GM12878 (cell line): ENCODE results near the gene CXXC5. TPM values are rescaled to one million over a fixed set of nuclear protein-coding genes. Genes with fewer than 3 reads are reported as not detected.

ENCODE experiments used
- ATAC-seq: fragments of 200-7000 bp; cut with Tn5 transposase; 3 replicates; pipeline ENCODE4 v1.9.1; 2020; ENCODE audit warnings: mild to moderate bottlenecking, moderate library complexity
- BruUV-seq: library from RNA; stranded (reverse); fragments of 400-500 nt; replicated peaks from 2 replicates; lab custom pipeline; 2021; lab: Mats Ljungman, UMichigan
- CTCF ChIA-PET: fragments of 300-600 bp; sonication (Branson Sonifier 250); formaldehyde crosslinking; extraction: SDS; loops from one replicate; lab custom pipeline; 2021; ENCODE audit warnings: inconsistent platforms; lab: Yijun Ruan, JAX
- POLR2A ChIA-PET: fragments of 350-600 bp; formaldehyde crosslinking; extraction: SDS; loops from one replicate; lab custom pipeline; 2021; ENCODE audit warnings: inconsistent platforms; lab: Charles Lee
- RAD21 ChIA-PET: fragments of 300-600 bp; sonication (Branson Sonifier 250); formaldehyde crosslinking; loops from one replicate; lab custom pipeline; 2023; ENCODE audit warnings: antibody characterized with exemption; ENCODE audit not compliant: unreplicated experiment; lab: Charles Lee
- SMC1A ChIA-PET: fragments of 300-600 bp; sonication (Branson Sonifier 250); formaldehyde crosslinking; loops from one replicate; lab custom pipeline; 2023; ENCODE audit not compliant: unreplicated experiment, uncharacterized antibody; lab: Charles Lee
- DNase-seq: peaks from one replicate; pipeline ENCODE4 v3.0.0-alpha.2; 2011; ENCODE audit warnings: low read depth, low spot score
- FAIRE-seq: peaks from 3 replicates; lab custom pipeline; 2011; peaks lifted over from hg19 to GRCh38; lab: Jason Lieb, UNC
- H2AFZ ChIP-seq: 2 replicates; pipeline ENCODE4 v1.6.0; 2011; ENCODE audit warnings: low read depth, low read length, control low read depth; ENCODE audit not compliant: control insufficient read depth
- H3K27ac ChIP-seq: 2 replicates; pipeline ENCODE4 v1.5.1; 2011; ENCODE audit warnings: control low read depth; ENCODE audit not compliant: control insufficient read depth, insufficient read depth
- H3K27me3 ChIP-seq, 2 experiments: replicated peaks in 1 of 2; 2 replicates each; pipeline versions ENCODE4 v1.6.0 to v1.6.1; 2011; ENCODE audit warnings: low read length in 1 of 2; ENCODE audit not compliant: control insufficient read depth in 2 of 2, insufficient read depth in 2 of 2
- H3K36me3 ChIP-seq, 2 experiments: 2 replicates each; pipeline ENCODE4 v1.5.1; 2011; ENCODE audit warnings: low read length in 1 of 2; ENCODE audit not compliant: control insufficient read depth in 2 of 2, insufficient read depth in 2 of 2
- H3K4me1 ChIP-seq: 2 replicates; pipeline ENCODE4 v1.6.1; 2011; ENCODE audit warnings: mild to moderate bottlenecking, low read length, moderate library complexity, mixed read lengths; ENCODE audit not compliant: control insufficient read depth, insufficient read depth
- H3K4me2 ChIP-seq: 2 replicates; pipeline ENCODE4 v1.6.0; 2011; ENCODE audit warnings: control low read depth; ENCODE audit not compliant: control insufficient read depth, insufficient read depth
- H3K4me3 ChIP-seq: fragments of 200-600 bp; sonication (generic); 2 replicates; pipeline ENCODE4 v1.5.1; 2016
- H3K79me2 ChIP-seq: 2 replicates; pipeline ENCODE4 v1.6.0; 2011; ENCODE audit warnings: low read length; ENCODE audit not compliant: control insufficient read depth, insufficient read depth
- H3K9ac ChIP-seq: 2 replicates; pipeline ENCODE4 v1.8.0; 2011; ENCODE audit warnings: low read length, control low read depth, mixed read lengths; ENCODE audit not compliant: control insufficient read depth, insufficient read depth
- H3K9me3 ChIP-seq: replicated peaks from 3 replicates; pipeline ENCODE4 v1.5.1; 2011; ENCODE audit warnings: mild to moderate bottlenecking, low read length; ENCODE audit not compliant: control insufficient read depth, insufficient read depth
- H4K20me1 ChIP-seq: 2 replicates; pipeline ENCODE4 v1.6.0; 2011; ENCODE audit not compliant: control insufficient read depth, insufficient read depth
- BACH1 ChIP-seq: fragments of 450-650 bp; IDR thresholded peaks from 2 replicates; pipeline ENCODE4 v1.6.1; 2017; ENCODE audit warnings: mild to moderate bottlenecking, borderline replicate concordance
- BCL11A ChIP-seq: IDR thresholded peaks from 2 replicates; pipeline ENCODE4 v1.6.1; 2011; ENCODE audit warnings: low read depth, low read length
- CBFB ChIP-seq: IDR thresholded peaks from 2 replicates; pipeline ENCODE4 v1.6.1; 2016; ENCODE audit warnings: antibody characterized with exemption, low read depth
- E4F1 ChIP-seq: fragments of 450-650 bp; IDR thresholded peaks from 2 replicates; pipeline ENCODE4 v1.6.1; 2018; ENCODE audit warnings: borderline replicate concordance, mild to moderate bottlenecking; ENCODE audit not compliant: partially characterized antibody
- FOS ChIP-seq: IDR thresholded peaks from 3 replicates; pipeline ENCODE4 v1.6.1; 2011; ENCODE audit warnings: borderline replicate concordance; ENCODE audit not compliant: insufficient read length; ENCODE audit errors: extremely low read depth
- FOXK2 ChIP-seq: fragments of 450-650 bp; IDR thresholded peaks from 2 replicates; pipeline ENCODE4 v1.6.1; 2017; ENCODE audit warnings: mild to moderate bottlenecking, moderate library complexity
- HSF1 ChIP-seq: fragments of 150-350 bp; IDR thresholded peaks from 2 replicates; pipeline ENCODE4 v1.6.1; 2014; ENCODE audit warnings: mild to moderate bottlenecking, low read depth, low read length
- NBN ChIP-seq: fragments of 450-650 bp; IDR thresholded peaks from 2 replicates; pipeline ENCODE4 v1.6.1; 2016
- NFIC ChIP-seq: IDR thresholded peaks from 2 replicates; pipeline ENCODE4 v1.6.1; 2012; ENCODE audit warnings: low read depth, mild to moderate bottlenecking, inconsistent platforms, low read length, moderate library complexity
- RFX5 ChIP-seq: IDR thresholded peaks from 2 replicates; pipeline ENCODE4 v1.6.1; 2011; ENCODE audit warnings: low read depth, low read length, improper control_type of control experiment
- SIX5 ChIP-seq: IDR thresholded peaks from 2 replicates; pipeline ENCODE4 v1.6.1; 2011; ENCODE audit warnings: mild to moderate bottlenecking, low read depth, low read length, moderate library complexity; ENCODE audit not compliant: severe bottlenecking
- SMAD1 ChIP-seq: fragments of 450-650 bp; IDR thresholded peaks from 2 replicates; pipeline ENCODE4 v1.6.1; 2018; ENCODE audit warnings: mild to moderate bottlenecking, low read depth; ENCODE audit not compliant: partially characterized antibody
- SREBF1 ChIP-seq: IDR thresholded peaks from 2 replicates; pipeline ENCODE4 v1.6.1; 2012; ENCODE audit warnings: mild to moderate bottlenecking, low read length
- TBL1XR1 ChIP-seq: IDR thresholded peaks from 2 replicates; pipeline ENCODE4 v1.6.1; 2012; ENCODE audit warnings: low read depth, low read length, improper control_type of control experiment
- TCF7 ChIP-seq: IDR thresholded peaks from 2 replicates; pipeline ENCODE4 v1.6.1; 2014; ENCODE audit warnings: antibody characterized with exemption, borderline replicate concordance
- ZNF592 ChIP-seq: fragments of 450-650 bp; IDR thresholded peaks from 2 replicates; pipeline ENCODE4 v1.6.1; 2017; ENCODE audit warnings: mild to moderate bottlenecking, moderate library complexity
- ZNF622 ChIP-seq: fragments of 450-650 bp; IDR thresholded peaks from 2 replicates; pipeline ENCODE4 v1.6.1; 2017; ENCODE audit warnings: mild to moderate bottlenecking, inconsistent platforms
- WGBS: methylation state at CpG from one replicate; pipeline ENCODE4 v1.1.6; 2016; ENCODE audit warnings: low lambda C conversion rate; ENCODE audit not compliant: insufficient replicate concordance, insufficient coverage; ENCODE audit errors: missing lambda C conversion rate; 5-methylcytosine and 5-hydroxymethylcytosine counted together
- in situ Hi-C: fragments of 300-500 bp; cut with MboI; formaldehyde crosslinking; loops from 9 replicates; pipeline ENCODE4 v1.14.3; 2018; ENCODE audit warnings: mixed read lengths
- intact Hi-C: fragments of 100-400 bp; cut with micrococcal nuclease; formaldehyde crosslinking; loops from one replicate; pipeline ENCODE4 v1.14.2; 2022; ENCODE audit not compliant: unreplicated experiment
- polyA plus RNA-seq, 11 experiments: library from polyadenylated mRNA; depleted of rRNA in 4 of 11; unstranded in 6 of 11; stranded (reverse) in 5 of 11; fragments of >200 nt; fragmentation: Nextera tagmentation in 4 of 11; fragmentation: Illumina TruSeq in 1 of 11; extraction: Ambion mirVana in 4 of 11; extraction: Trizol in 1 of 11; gene quantifications; 1 replicate in 1 of 11; 2 replicates in 10 of 11; pipeline versions ENCODE4 v1.2.1 to v1.2.3, GENCODE V29; 2011 to 2016; ENCODE audit warnings: inconsistent platforms in 2 of 11, missing spikeins in 2 of 11, low read depth in 1 of 11
- total RNA-seq, 4 experiments: library from RNA; depleted of rRNA in 3 of 4; stranded (reverse); fragments of >200 nt in 3 of 4; fragmentation: Illumina TruSeq in 1 of 4; extraction: Trizol in 1 of 4; gene quantifications; 2 replicates each; pipeline versions ENCODE4 v1.2.1 to v1.2.3, GENCODE V29; 2013 to 2021

CXXC5 gene
- total and polyA plus RNA-seq, 10 of the 15 experiments (the other 5 are each of a cell fraction or from before 2014, with no cell fraction given): 1.8 to 90.8 (median 40.7) TPM

GRCh38 chr5:139675213-139675612, 27.1 kb downstream of the CXXC5 start (continued):
- TF ChIP-seq CBFB (no peak), SREBF1 (no peak), NFIC (no peak), HSF1 (no peak), ZNF622 (no peak), SIX5 (no peak), BACH1 (no peak), FOS (no peak)

GRCh38 chr5:139675825-139676224, 27.7 kb downstream of the CXXC5 start:
- TF ChIP-seq BCL11A (no peak), RFX5 (no peak), TBL1XR1 (no peak), E4F1 (no peak), TCF7 (no peak), SMAD1 (no peak), ZNF592 (no peak), NBN (no peak), FOXK2 (no peak)
- TF ChIP-seq, all 136 proteins: peak for 0
- Histone ChIP-seq H4K20me1 (peaks cover 4% of the 10 kb centered on the region; the same call in 1 of the 2 replicates), H3K27ac (no peak overlapping the region), H3K27me3 (no peaks in the 10 kb centered on the region), H3K4me1 (peaks cover 20% of the 10 kb centered on the region), H3K79me2 (peaks cover 49% of the 10 kb centered on the region), H2AFZ (no peak overlapping the region), H3K9me3 (no peaks in the 10 kb centered on the region), H3K9ac (no peak overlapping the region; the same call in 1 of the 2 replicates), H3K4me2 (no peak overlapping the region), H3K36me3 (peaks cover 3 to 17% of the 10 kb centered on the region in 2 experiments), H3K4me3 (no peak overlapping the region)
- ChIA-PET SMC1A (interaction anchor here (0.6 to 1.2 kb wide), 2 partner anchors 38 to 48 kb away, joined by 3 to 4 read pairs; no protein-coding TSS in a partner anchor), RAD21 (interaction anchor here (0.5 kb wide), 1 partner anchor 218 kb away, joined by 3 read pairs; no protein-coding TSS in a partner anchor), CTCF (interaction anchor here (0.7 to 13.8 kb wide), 5 partner anchors 15 to 97 kb away, joined by 3 to 186 read pairs (median 4); partner anchors contain the start of gene CXXC5), POLR2A (interaction anchor here (0.6 kb wide), 1 partner anchor 25 kb away, joined by 3 read pairs; no protein-coding TSS in a partner anchor)
- ATAC-seq (no peak), DNase-seq (no peak), FAIRE-seq (no peak)
- in situ Hi-C loops: no loop called here
- intact Hi-C loops: no loop called here
- no TSS peak for BruUV-seq
- WGBS: 93% methylated on average over 3 of the region's 4 CpGs
